Cardiac fibroblast (primary cell): ENCODE measurements around the gene MAT2A.

Experiments
- DNase-seq, 2 donors: peaks; one replicate each; pipeline versions ENCODE4 v3.0.0 to v3.0.0-alpha.2; 2010; ENCODE audit warnings: low read depth in 2 of 2
- H3K4me3 ChIP-seq, 2 donors: replicated peaks in 1 of 2; 1 replicate in 1 of 2; 2 replicates in 1 of 2; pipeline ENCODE4 v1.5.1; 2011; ENCODE audit warnings: low read depth in 2 of 2, low read length in 2 of 2, mild to moderate bottlenecking in 2 of 2, moderate library complexity in 1 of 2
- TF ChIP-seq, protein P1 (sequence below): IDR thresholded peaks from one replicate; pipeline ENCODE4 v1.5.1; 2011; ENCODE audit warnings: low read depth, mild to moderate bottlenecking, low read length, inconsistent platforms

Gene MAT2A

DNA sequence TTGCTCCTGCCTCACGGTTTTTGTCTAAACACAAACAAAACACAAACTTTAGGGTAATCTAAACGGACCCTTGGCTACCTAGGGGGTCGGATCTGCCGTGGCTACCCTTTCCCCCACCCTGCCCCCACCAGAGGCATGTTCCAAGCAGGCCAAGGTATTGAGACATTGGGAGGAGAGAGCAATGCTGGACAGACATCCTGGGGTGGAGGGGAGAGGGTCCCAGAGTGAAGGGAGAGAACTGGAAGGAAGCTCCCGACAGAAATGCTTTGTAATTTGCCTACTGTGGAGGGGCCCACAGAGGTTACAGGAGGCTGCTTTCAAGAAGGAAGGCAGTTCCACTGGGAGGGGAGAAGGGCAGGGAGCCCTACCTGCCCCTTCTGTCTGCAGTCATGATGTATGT, 13.9 kb upstream of the MAT2A start:
- DNase-seq = no peak
- no peak overlapping the region for H3K4me3 ChIP-seq
- TF ChIP-seq, protein P1, sequence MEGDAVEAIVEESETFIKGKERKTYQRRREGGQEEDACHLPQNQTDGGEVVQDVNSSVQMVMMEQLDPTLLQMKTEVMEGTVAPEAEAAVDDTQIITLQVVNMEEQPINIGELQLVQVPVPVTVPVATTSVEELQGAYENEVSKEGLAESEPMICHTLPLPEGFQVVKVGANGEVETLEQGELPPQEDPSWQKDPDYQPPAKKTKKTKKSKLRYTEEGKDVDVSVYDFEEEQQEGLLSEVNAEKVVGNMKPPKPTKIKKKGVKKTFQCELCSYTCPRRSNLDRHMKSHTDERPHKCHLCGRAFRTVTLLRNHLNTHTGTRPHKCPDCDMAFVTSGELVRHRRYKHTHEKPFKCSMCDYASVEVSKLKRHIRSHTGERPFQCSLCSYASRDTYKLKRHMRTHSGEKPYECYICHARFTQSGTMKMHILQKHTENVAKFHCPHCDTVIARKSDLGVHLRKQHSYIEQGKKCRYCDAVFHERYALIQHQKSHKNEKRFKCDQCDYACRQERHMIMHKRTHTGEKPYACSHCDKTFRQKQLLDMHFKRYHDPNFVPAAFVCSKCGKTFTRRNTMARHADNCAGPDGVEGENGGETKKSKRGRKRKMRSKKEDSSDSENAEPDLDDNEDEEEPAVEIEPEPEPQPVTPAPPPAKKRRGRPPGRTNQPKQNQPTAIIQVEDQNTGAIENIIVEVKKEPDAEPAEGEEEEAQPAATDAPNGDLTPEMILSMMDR = no peak

DNA sequence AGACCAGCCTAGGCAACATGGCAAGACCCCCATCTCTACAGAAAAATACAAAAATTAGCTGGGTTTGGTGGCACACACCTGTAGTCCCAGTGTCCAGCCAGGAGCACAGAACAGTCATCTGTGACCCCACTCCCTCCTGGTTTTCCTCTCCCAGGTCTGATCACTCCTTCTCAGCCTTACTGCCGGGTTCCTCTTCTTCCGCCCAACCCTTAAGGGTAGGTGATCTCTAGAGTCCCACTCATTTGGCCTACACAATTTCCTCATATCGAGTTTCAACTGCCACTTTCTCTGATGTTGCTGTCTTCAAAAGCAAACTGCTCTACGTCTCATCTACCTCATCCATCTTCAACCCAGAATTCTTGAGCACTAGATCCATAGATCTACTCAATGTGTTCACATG, 13.4 kb upstream of the MAT2A start:
- H3K4me3 ChIP-seq = no peak overlapping the region
- no peak for DNase-seq
- TF ChIP-seq, protein P1 = no peak

DNA sequence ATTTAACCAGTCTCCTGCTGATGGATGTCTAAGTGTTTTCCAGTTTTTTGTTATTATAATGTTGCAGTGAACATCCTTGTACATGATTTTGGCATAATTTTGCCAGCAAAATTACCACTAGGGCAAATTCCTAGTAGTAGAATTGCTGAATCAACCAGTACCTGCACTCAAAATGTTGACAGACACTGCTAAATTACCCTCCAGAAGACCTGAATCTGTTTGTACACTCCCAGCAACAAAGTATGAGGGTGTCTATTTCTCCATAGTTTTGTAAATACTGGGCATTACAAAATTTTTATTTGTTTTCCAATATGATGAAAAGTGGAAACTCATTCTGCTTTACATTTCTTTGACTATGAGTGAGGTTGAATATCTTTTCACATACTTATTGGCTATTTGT, 11.2 kb upstream of the MAT2A start:
- TF ChIP-seq, protein P1 = no peak
- DNase-seq = no peak
- H3K4me3 ChIP-seq = no peak overlapping the region

DNA sequence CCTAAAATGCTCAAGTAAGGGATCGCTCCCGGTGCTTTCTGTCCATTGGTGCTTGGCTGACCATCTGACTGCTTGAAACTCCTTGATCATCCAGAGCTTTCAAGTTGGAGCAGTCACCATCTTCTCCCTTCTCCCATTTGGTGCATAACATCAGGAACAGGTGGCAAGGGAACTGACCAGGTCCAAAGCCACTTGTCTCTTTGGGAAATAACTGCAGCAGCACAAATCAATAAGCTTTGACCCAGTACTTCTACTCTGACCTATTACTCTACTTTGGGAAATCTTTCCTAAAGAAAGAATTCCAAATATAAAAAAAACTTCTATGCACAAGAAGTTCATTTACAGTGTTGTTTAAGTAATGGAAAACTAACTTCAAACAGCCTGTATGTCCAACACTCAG, 10.6 kb upstream of the MAT2A start:
- TF ChIP-seq, protein P1 = no peak
- H3K4me3 ChIP-seq = no peak overlapping the region
- no peak for DNase-seq

DNA sequence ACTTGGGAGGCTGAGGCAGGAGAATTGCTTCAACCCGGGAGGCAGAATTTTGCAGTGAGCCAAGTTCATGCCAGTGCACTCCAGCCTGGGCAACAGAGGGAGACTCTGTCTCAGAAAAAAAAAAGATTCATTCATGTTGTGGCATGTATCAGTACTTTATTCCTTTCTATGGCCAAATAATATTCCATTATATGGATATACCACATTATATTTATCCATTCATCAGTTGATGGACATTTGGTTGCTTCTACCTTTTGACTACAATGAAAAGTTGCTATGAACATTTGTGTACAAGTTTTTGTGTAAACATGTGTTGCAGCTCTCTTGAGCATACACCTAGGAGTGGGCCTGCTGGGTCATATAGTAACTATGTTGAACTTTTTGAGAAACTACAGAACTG, 9.2 kb upstream of the MAT2A start:
- no peak overlapping the region for H3K4me3 ChIP-seq
- TF ChIP-seq, protein P1 = no peak
- DNase-seq = no peak

DNA sequence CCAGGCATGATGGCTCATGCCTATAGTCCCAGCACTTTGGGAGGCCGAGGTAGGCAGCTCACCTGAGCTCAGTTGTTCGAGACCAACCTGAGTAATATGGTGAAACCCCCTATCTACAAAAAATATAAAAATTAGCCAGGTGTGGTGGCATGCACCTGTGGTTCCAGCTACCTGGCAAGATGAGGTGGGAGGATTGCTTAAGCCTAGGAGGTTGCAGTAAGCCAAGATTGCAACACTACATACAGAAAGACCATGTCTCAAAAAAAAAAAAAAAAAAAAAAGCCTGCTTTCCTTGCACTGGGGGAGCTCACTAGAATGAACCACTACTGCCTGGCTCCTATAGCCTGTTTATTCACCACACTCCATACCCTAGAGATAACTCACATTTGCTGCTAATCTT, 7.4 kb upstream of the MAT2A start:
- TF ChIP-seq, protein P1 = no peak
- H3K4me3 ChIP-seq = no peak overlapping the region
- DNase-seq = no peak

DNA sequence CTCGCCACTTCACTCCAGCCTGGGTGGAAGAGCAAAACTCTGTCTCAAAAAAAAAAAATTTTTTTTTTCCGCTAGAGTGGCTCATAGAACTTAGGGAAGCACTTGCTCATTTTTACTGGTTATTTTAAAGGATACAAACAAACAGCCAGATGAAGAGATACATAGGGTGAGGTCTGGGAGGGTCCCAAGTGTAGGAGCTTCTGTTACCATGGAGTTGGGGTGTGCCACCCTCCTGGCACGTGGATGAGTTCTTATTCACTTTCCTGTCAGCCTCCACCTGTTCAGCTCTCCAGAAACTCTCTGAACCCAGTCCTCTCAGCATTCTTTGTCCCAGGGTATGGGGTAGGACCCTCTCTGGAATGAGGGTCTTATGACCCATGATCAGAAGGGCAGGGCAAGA, 4.9 kb upstream of the MAT2A start:
- H3K4me3 ChIP-seq = no peak overlapping the region
- TF ChIP-seq, protein P1 = no peak
- no peak for DNase-seq
